RWPE2 (cell line): ENCODE results near the gene KMT2D.

ENCODE experiments used
- ATAC-seq: fragments of 200-7000 bp; cut with Tn5 transposase; 3 replicates; pipeline ENCODE4 v1.9.1; 2021; ENCODE audit warnings: low read depth
- DNase-seq: peaks from one replicate; pipeline ENCODE4 v3.0.0-alpha.2; 2020; ENCODE audit warnings: low spot score
- H3K27ac ChIP-seq: fragments of 450-650 bp; 2 replicates; pipeline ENCODE4 v1.5.1; 2017; ENCODE audit warnings: mild to moderate bottlenecking; ENCODE audit not compliant: poor library complexity, severe bottlenecking
- H3K27me3 ChIP-seq: fragments of 250-450 bp; sonication (Bioruptor Pico); 2 replicates; pipeline ENCODE4 v1.5.1; 2021; ENCODE audit warnings: mild to moderate bottlenecking, moderate library complexity; ENCODE audit not compliant: insufficient read depth, poor library complexity, severe bottlenecking
- H3K36me3 ChIP-seq: fragments of 250-450 bp; sonication (Bioruptor Pico); 2 replicates; pipeline ENCODE4 v1.5.1; 2020; ENCODE audit warnings: low read depth, mild to moderate bottlenecking, moderate library complexity
- H3K4me1 ChIP-seq: fragments of 250-450 bp; sonication (Bioruptor Pico); 2 replicates; pipeline ENCODE4 v1.5.1; 2021; ENCODE audit warnings: mild to moderate bottlenecking, moderate library complexity; ENCODE audit not compliant: insufficient read depth, poor library complexity, severe bottlenecking
- H3K4me3 ChIP-seq: fragments of 250-450 bp; sonication (Bioruptor Pico); 2 replicates; pipeline ENCODE4 v1.5.1; 2021; ENCODE audit warnings: mild to moderate bottlenecking, moderate library complexity; ENCODE audit not compliant: severe bottlenecking
- H3K9me3 ChIP-seq: fragments of 250-450 bp; sonication (Bioruptor Pico); 2 replicates; pipeline ENCODE4 v1.5.1; 2021; ENCODE audit warnings: mild to moderate bottlenecking, moderate library complexity; ENCODE audit not compliant: severe bottlenecking
- TF ChIP-seq, protein P1 (sequence below): fragments of 450-650 bp; IDR thresholded peaks from one replicate; pipeline ENCODE4 v1.5.1; 2017; ENCODE audit warnings: mild to moderate bottlenecking, moderate library complexity; ENCODE audit not compliant: poor library complexity, severe bottlenecking

KMT2D gene

GRCh38 chr12:49058366-49059044 lies 2.1 kb downstream of the KMT2D start:
- peaks cover 36% of the 10 kb centered on the region for H3K36me3 ChIP-seq
- DNase-seq (no peak), ATAC-seq (no peak)
- H3K4me1 ChIP-seq = peaks cover 11% of the 10 kb centered on the region
- no peaks in the 10 kb centered on the region for H3K27me3 ChIP-seq
- H3K4me3 ChIP-seq = peak overlapping the region; percentile 77
- no peaks in the 10 kb centered on the region for H3K9me3 ChIP-seq
- TF ChIP-seq, protein P1, sequence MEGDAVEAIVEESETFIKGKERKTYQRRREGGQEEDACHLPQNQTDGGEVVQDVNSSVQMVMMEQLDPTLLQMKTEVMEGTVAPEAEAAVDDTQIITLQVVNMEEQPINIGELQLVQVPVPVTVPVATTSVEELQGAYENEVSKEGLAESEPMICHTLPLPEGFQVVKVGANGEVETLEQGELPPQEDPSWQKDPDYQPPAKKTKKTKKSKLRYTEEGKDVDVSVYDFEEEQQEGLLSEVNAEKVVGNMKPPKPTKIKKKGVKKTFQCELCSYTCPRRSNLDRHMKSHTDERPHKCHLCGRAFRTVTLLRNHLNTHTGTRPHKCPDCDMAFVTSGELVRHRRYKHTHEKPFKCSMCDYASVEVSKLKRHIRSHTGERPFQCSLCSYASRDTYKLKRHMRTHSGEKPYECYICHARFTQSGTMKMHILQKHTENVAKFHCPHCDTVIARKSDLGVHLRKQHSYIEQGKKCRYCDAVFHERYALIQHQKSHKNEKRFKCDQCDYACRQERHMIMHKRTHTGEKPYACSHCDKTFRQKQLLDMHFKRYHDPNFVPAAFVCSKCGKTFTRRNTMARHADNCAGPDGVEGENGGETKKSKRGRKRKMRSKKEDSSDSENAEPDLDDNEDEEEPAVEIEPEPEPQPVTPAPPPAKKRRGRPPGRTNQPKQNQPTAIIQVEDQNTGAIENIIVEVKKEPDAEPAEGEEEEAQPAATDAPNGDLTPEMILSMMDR = no peak
- peak overlapping the region; percentile 65 for H3K27ac ChIP-seq

DNA sequence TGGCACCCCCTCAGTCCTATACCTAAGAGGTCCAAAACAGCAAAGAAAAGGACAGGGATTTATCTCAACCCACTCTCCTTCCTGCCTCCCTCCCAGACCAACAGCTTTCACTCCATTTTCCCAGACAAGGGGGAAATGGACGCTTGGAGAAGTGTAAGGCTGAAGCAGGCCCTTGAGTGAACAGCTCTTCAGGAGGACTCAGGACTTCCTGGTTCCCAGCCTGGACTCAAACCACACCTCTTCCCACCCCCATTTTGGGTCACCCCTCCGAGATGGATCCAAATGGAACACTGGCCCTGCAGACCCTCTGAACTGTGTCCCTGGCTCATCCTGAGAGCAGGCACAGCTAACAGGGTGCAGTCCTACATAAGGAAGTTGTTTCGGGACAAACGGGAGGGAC lies 2.7 kb downstream of the KMT2D start:
- no peaks in the 10 kb centered on the region for H3K27me3 ChIP-seq
- DNase-seq (no peak), ATAC-seq (no peak)
- H3K36me3 ChIP-seq = peaks cover 42% of the 10 kb centered on the region
- TF ChIP-seq, protein P1 = no peak
- H3K27ac ChIP-seq = no peak overlapping the region
- H3K4me1 ChIP-seq = peaks cover 11% of the 10 kb centered on the region
- peak overlapping the region; percentile 77 for H3K4me3 ChIP-seq
- H3K9me3 ChIP-seq = no peaks in the 10 kb centered on the region

GRCh38 chr12:49055978-49056754 lies 4.4 kb downstream of the KMT2D start:
- H3K27ac ChIP-seq = no peak overlapping the region
- TF ChIP-seq, protein P1 = no peak
- no peaks in the 10 kb centered on the region for H3K9me3 ChIP-seq
- DNase-seq (no peak), ATAC-seq (peak; percentile 64)
- no peaks in the 10 kb centered on the region for H3K27me3 ChIP-seq
- H3K4me3 ChIP-seq = no peak overlapping the region
- peaks cover 54% of the 10 kb centered on the region for H3K36me3 ChIP-seq
- peaks cover 8% of the 10 kb centered on the region for H3K4me1 ChIP-seq

DNA sequence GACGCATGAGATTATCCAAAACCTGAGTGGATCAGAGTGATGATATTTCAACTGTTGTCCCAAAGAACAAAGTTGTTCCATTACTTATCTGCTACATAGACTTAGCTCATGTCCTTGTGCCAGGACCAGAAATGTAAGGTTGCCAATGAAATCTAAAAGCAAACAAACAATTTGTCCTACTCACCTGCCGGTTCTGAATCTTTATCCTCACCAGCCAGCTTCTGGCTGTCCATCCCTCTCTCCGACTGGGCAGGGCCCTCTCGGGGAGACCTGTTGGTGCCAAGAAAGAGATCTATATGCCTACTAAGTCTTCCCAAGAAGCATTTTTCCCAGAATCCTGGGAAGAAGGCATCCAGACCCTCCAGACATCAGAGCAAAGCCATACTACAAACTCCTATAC lies 5.5 kb downstream of the KMT2D start:
- Histone ChIP-seq H3K27me3 (no peaks in the 10 kb centered on the region), H3K4me1 (peaks cover 8% of the 10 kb centered on the region), H3K9me3 (no peaks in the 10 kb centered on the region), H3K36me3 (peaks cover 64% of the 10 kb centered on the region), H3K4me3 (no peak overlapping the region), H3K27ac (no peak overlapping the region)
- ATAC-seq (no peak), DNase-seq (no peak)
- TF ChIP-seq, protein P1 = no peak

- Histone ChIP-seq H3K27ac (no peak overlapping the region), H3K4me1 (peaks cover 8% of the 10 kb centered on the region), H3K9me3 (no peaks in the 10 kb centered on the region), H3K4me3 (no peak overlapping the region), H3K36me3 (peaks cover 70% of the 10 kb centered on the region), H3K27me3 (no peaks in the 10 kb centered on the region)
- DNase-seq = no peak
- TF ChIP-seq, protein P1 = no peak
- ATAC-seq = no peak
These were observed 6.1 kb downstream of the KMT2D start for GRCh38 chr12:49054524-49054923.
